Caco-2 (cell line): ENCODE measurements around the gene TRIM54. TPM values are rescaled to one million over a fixed set of nuclear protein-coding genes. Genes with fewer than 3 reads are reported as not detected.
"Not testable (repeated sequence)": the region's sequence is repeated elsewhere in the genome, so short reads cannot be mapped to it uniquely, and the experiment has no call there.

Experiments used
- BruUV-seq: library from RNA; stranded (reverse); fragments of 400-500 nt; replicated peaks from 2 replicates; lab custom pipeline; 2021; lab: Mats Ljungman, UMichigan
- CTCF ChIA-PET: fragments of 300-600 bp; sonication (Branson Sonifier 250); formaldehyde crosslinking; loops from one replicate; lab custom pipeline; 2022; ENCODE audit warnings: antibody characterized with exemption; lab: Charles Lee
- POLR2A ChIA-PET: fragments of 300-600 bp; sonication (Branson Sonifier 250); formaldehyde crosslinking; loops from one replicate; lab custom pipeline; 2022; ENCODE audit warnings: antibody characterized with exemption; lab: Charles Lee
- DNase-seq, 2 experiments: peaks; one replicate each; pipeline versions ENCODE4 v3.0.0 to v3.0.0-alpha.2; 2020 to 2022
- H3K27me3 ChIP-seq: replicated peaks from 2 replicates; pipeline ENCODE4 v1.6.0; 2011; ENCODE audit warnings: low read length; ENCODE audit not compliant: control insufficient read depth, insufficient read depth
- H3K36me3 ChIP-seq: 2 replicates; pipeline ENCODE4 v1.5.1; 2011; ENCODE audit warnings: low read length; ENCODE audit not compliant: control insufficient read depth, insufficient read depth
- H3K4me1 ChIP-seq: fragments of 250-450 bp; sonication (Bioruptor Pico); 2 replicates; pipeline ENCODE4 v1.5.1; 2020; ENCODE audit warnings: mild to moderate bottlenecking
- H3K4me3 ChIP-seq: 2 replicates; pipeline ENCODE4 v1.5.1; 2011; ENCODE audit warnings: low read depth, mild to moderate bottlenecking, control low read depth, low read length
- H3K9me3 ChIP-seq: fragments of 250-450 bp; sonication (Bioruptor Pico); 2 replicates; pipeline ENCODE4 v1.5.1; 2020; ENCODE audit warnings: mild to moderate bottlenecking, moderate library complexity
- H3K27ac Mint-ChIP-seq: one replicate; pipeline ENCODE4 v1.8.0; 2022; ENCODE audit warnings: mixed read lengths; ENCODE audit not compliant: unreplicated experiment
- H3K27me3 Mint-ChIP-seq: one replicate; pipeline ENCODE4 v1.8.0; 2022; ENCODE audit warnings: mixed read lengths; ENCODE audit not compliant: insufficient read depth, unreplicated experiment
- H3K36me3 Mint-ChIP-seq: one replicate; pipeline ENCODE4 v1.8.0; 2022; ENCODE audit warnings: mild to moderate bottlenecking, mixed read lengths; ENCODE audit not compliant: insufficient read depth, unreplicated experiment
- H3K4me1 Mint-ChIP-seq: one replicate; pipeline ENCODE4 v1.8.0; 2022; ENCODE audit warnings: low read depth, mixed read lengths; ENCODE audit not compliant: unreplicated experiment
- H3K4me3 Mint-ChIP-seq: one replicate; pipeline ENCODE4 v1.8.0; 2022; ENCODE audit warnings: mild to moderate bottlenecking, moderate library complexity, mixed read lengths; ENCODE audit not compliant: unreplicated experiment
- H3K9me3 Mint-ChIP-seq: one replicate; pipeline ENCODE4 v1.8.0; 2022; ENCODE audit warnings: mixed read lengths; ENCODE audit not compliant: unreplicated experiment
- CTCF ChIP-seq, 2 experiments: fragments of 200-600 bp in 1 of 2; IDR thresholded peaks; 1 replicate in 1 of 2; 2 replicates in 1 of 2; pipeline versions ENCODE4 v1.5.1 to v1.8.0; 2011 to 2022; ENCODE audit warnings: antibody characterized with exemption in 1 of 2, control low read depth in 1 of 2, inconsistent platforms in 1 of 2, low read depth in 1 of 2, low read length in 1 of 2, mild to moderate bottlenecking in 1 of 2, moderate library complexity in 1 of 2; ENCODE audit not compliant: insufficient read depth in 1 of 2, severe bottlenecking in 1 of 2, unreplicated experiment in 1 of 2
- intact Hi-C: fragments of 100-400 bp; cut with micrococcal nuclease; formaldehyde crosslinking; loops from one replicate; pipeline ENCODE4 v1.10.0; 2022; ENCODE audit not compliant: unreplicated experiment
- total RNA-seq: library from RNA; stranded (reverse); gene quantifications from 2 replicates; pipeline ENCODE4 v1.2.3, GENCODE V29; 2022

Gene TRIM54
- total RNA-seq, 1 experiment from 2014 or later: 0.25 TPM

GRCh38 chr2:27315122-27315521 is 32.9 kb downstream of the TRIM54 start:
- Histone ChIP-seq H3K36me3 (no peaks in the 10 kb centered on the region), H3K4me3 (no peak overlapping the region), H3K4me1 (peaks cover 16% of the 10 kb centered on the region), H3K27me3 (no peaks in the 10 kb centered on the region; the same call in 1 of the 2 replicates), H3K9me3 (no peaks in the 10 kb centered on the region)
- intact Hi-C loops: no loop called here
- no peak for TF ChIP-seq CTCF (IDR thresholded peaks at IDR 0.05; ENCODE audit: insufficient read depth in 1 of 2, low read depth in 1 of 2, low read length in 1 of 2, severe bottlenecking in 1 of 2, unreplicated experiment in 1 of 2)
- H3K27me3 Mint-ChIP-seq: no peaks in the 10 kb centered on the region
- no TSS peak for BruUV-seq
- POLR2A ChIA-PET: no interaction called here
- peaks cover 11% of the 10 kb centered on the region for H3K4me1 Mint-ChIP-seq
- H3K36me3 Mint-ChIP-seq: no peaks in the 10 kb centered on the region
- no peak for DNase-seq
- CTCF ChIA-PET: no interaction called here
- H3K4me3 Mint-ChIP-seq: no peak overlapping the region
- H3K27ac Mint-ChIP-seq: no peak overlapping the region
- no peaks in the 10 kb centered on the region for H3K9me3 Mint-ChIP-seq

GRCh38 chr2:27316655-27317412 is 34.6 kb downstream of the TRIM54 start:
- Histone ChIP-seq H3K9me3 (no peaks in the 10 kb centered on the region), H3K4me1 (peaks cover 26% of the 10 kb centered on the region), H3K4me3 (no peak overlapping the region), H3K36me3 (no peaks in the 10 kb centered on the region), H3K27me3 (no peaks in the 10 kb centered on the region; the same call in 1 of the 2 replicates)
- intact Hi-C loops: no loop called here
- POLR2A ChIA-PET: interaction anchor here (0.5 kb wide), 1 partner anchor 36 kb away, joined by 3 read pairs; no protein-coding TSS in a partner anchor
- Mint-ChIP-seq H3K9me3 (no peaks in the 10 kb centered on the region), H3K4me3 (no peak overlapping the region), H3K27me3 (no peaks in the 10 kb centered on the region), H3K4me1 (peaks cover 24% of the 10 kb centered on the region), H3K27ac (no peak overlapping the region), H3K36me3 (peaks cover 11% of the 10 kb centered on the region)
- CTCF ChIA-PET: no interaction called here
- TF ChIP-seq CTCF (IDR thresholded peaks at IDR 0.05; ENCODE audit: insufficient read depth in 1 of 2, low read depth in 1 of 2, low read length in 1 of 2, severe bottlenecking in 1 of 2, unreplicated experiment in 1 of 2): no peak
- BruUV-seq: no TSS peak
- DNase-seq: no peak

GRCh38 chr2:27319839-27320238 is 37.6 kb downstream of the TRIM54 start:
- H3K27me3 Mint-ChIP-seq, intact Hi-C loops, POLR2A ChIA-PET, H3K36me3 ChIP-seq, H3K27ac Mint-ChIP-seq, H3K27me3 ChIP-seq, H3K4me3 Mint-ChIP-seq, H3K9me3 Mint-ChIP-seq, DNase-seq, BruUV-seq, H3K4me3 ChIP-seq, H3K9me3 ChIP-seq: not testable (repeated sequence)
- CTCF ChIA-PET: interaction anchor here (0.7 kb wide), 1 partner anchor 50 kb away, joined by 3 read pairs; no protein-coding TSS in a partner anchor
- Mint-ChIP-seq H3K36me3 (peaks cover 27% of the 10 kb centered on the region), H3K4me1 (peaks cover 24% of the 10 kb centered on the region)
- peaks cover 19% of the 10 kb centered on the region for H3K4me1 ChIP-seq
